Measurements from ENCODE around the gene FAS.

Gene FAS

GRCh38 chr10:89029785-89030437 is 39.3 kb downstream of the FAS start:
- no peak overlapping the region for H3K27ac ChIP-seq (ENCODE audit: low read depth, low read length)

DNA sequence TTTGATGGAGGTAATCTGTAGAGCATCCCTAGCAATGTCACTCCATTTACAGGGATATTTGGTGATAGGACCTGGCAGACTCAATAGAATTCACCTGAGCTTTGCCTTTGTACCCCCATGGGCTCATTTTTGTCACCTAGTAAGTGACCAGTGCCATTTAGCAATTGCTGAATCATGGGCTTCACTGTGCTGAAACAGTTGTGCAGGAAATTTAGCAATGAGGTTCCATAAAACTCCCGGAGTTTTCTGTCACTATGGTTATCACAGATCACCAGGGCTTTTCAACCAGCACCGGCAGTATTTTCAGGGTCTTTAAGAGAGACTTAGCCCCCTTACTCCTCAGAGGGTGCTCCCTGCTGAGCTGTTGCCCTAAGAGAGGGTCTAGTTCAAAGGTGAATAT is 40.2 kb downstream of the FAS start:
- H3K4me3 ChIP-seq (ENCODE audit: low read length): no peak overlapping the region
- H3K27me3 ChIP-seq (ENCODE audit: control insufficient read depth, insufficient read depth, low read length): no peaks in the 10 kb centered on the region
- no peak overlapping the region for H3K27ac ChIP-seq (ENCODE audit: low read depth, low read length)
- no peak overlapping the region for H3K9ac ChIP-seq (ENCODE audit: low read length)
- H3K36me3 ChIP-seq (ENCODE audit: control insufficient read depth, insufficient read depth, low read length): no peaks in the 10 kb centered on the region
- H3K4me1 ChIP-seq (ENCODE audit: control insufficient read depth, insufficient read depth, low read length): no peaks in the 10 kb centered on the region

More at GRCh38 chr10:89029785-89030437, 39.3 kb downstream of the FAS start:
- H3K9ac ChIP-seq (ENCODE audit: low read length): no peak overlapping the region
- H3K4me3 ChIP-seq (ENCODE audit: low read length): no peak overlapping the region
- no peaks in the 10 kb centered on the region for H3K4me1 ChIP-seq (ENCODE audit: control insufficient read depth, insufficient read depth, low read length)
- no peaks in the 10 kb centered on the region for H3K36me3 ChIP-seq (ENCODE audit: control insufficient read depth, insufficient read depth, low read length)
- H3K27me3 ChIP-seq (ENCODE audit: control insufficient read depth, insufficient read depth, low read length): no peaks in the 10 kb centered on the region

DNA sequence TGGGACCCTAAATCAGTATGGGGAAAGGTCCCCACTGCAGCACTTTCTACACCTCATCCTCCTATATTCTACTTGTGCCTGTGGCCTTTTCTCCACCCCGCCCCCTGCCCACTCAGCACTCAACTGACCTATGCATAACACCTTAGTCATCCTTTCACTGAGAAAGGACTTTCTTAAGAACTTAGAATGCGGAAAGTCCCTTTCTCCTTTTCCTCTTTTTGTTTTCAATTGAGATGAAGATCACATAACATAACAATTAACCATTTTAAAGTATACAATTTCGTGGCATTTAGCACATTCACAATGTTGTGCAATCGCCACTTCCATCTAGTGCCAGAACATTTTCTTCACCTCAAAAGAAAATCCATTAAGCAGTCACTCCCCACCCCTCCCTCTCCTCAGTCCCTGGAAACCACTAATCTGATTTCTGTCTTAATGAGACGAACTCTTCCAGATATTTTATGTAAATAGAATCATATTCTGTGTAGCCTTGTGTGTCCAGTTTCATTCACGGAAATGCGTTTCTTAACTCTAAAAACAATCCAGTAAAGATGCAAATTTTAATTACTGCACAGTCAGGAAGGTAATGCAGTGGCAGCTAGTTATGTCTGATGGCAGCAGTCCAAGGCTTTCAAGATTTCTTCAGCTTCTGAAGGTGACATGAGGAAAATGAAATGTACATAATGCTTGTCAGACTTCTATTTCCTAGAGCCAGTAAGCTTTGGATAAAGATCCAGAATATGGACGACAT is 41.7 kb downstream of the FAS start:
- Histone ChIP-seq H3K36me3 (ENCODE audit: control insufficient read depth, insufficient read depth, low read length) (no peaks in the 10 kb centered on the region), H3K4me1 (ENCODE audit: control insufficient read depth, insufficient read depth, low read length) (no peaks in the 10 kb centered on the region), H3K4me3 (ENCODE audit: low read length) (no peak overlapping the region), H3K27me3 (ENCODE audit: control insufficient read depth, insufficient read depth, low read length) (no peaks in the 10 kb centered on the region), H3K27ac (ENCODE audit: low read depth, low read length) (no peak overlapping the region), H3K9ac (ENCODE audit: low read length) (no peak overlapping the region)

GRCh38 chr10:89035461-89035860 is 44.9 kb downstream of the FAS start:
- H3K9ac ChIP-seq (ENCODE audit: low read length): no peak overlapping the region
- no peaks in the 10 kb centered on the region for H3K27me3 ChIP-seq (ENCODE audit: control insufficient read depth, insufficient read depth, low read length)
- no peaks in the 10 kb centered on the region for H3K36me3 ChIP-seq (ENCODE audit: control insufficient read depth, insufficient read depth, low read length)
- no peak overlapping the region for H3K27ac ChIP-seq (ENCODE audit: low read depth, low read length)
- H3K4me3 ChIP-seq (ENCODE audit: low read length): no peak overlapping the region
- no peaks in the 10 kb centered on the region for H3K4me1 ChIP-seq (ENCODE audit: control insufficient read depth, insufficient read depth, low read length)

DNA sequence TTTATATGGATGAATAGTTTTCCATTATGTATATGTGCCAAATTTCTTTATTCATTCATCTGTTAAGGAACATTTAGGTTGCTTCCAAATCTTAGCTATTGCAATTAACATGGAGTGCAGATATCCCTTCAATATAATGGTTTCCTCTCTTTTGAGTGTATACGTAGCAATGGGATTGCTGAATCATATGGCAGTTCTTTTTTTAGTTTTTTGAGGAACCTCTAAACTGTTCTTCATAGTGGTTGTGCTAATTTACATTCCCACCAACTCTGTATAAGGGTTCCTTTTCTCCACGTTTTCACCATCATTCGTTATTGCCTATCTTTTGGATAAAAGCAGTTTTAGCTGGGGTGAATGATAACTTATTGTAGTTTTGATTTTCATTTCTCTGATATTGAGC is 46.5 kb downstream of the FAS start:
- Histone ChIP-seq H3K9ac (ENCODE audit: low read length) (no peak overlapping the region), H3K36me3 (ENCODE audit: control insufficient read depth, insufficient read depth, low read length) (no peaks in the 10 kb centered on the region), H3K4me3 (ENCODE audit: low read length) (no peak overlapping the region), H3K27me3 (ENCODE audit: control insufficient read depth, insufficient read depth, low read length) (no peaks in the 10 kb centered on the region), H3K27ac (ENCODE audit: low read depth, low read length) (no peak overlapping the region), H3K4me1 (ENCODE audit: control insufficient read depth, insufficient read depth, low read length) (no peaks in the 10 kb centered on the region)

GRCh38 chr10:89042562-89042961 is 52.0 kb downstream of the FAS start:
- no peak overlapping the region for H3K27ac ChIP-seq (ENCODE audit: low read depth, low read length)
- no peak overlapping the region for H3K9ac ChIP-seq (ENCODE audit: low read length)
- no peaks in the 10 kb centered on the region for H3K27me3 ChIP-seq (ENCODE audit: control insufficient read depth, insufficient read depth, low read length)
- H3K36me3 ChIP-seq (ENCODE audit: control insufficient read depth, insufficient read depth, low read length): no peaks in the 10 kb centered on the region
- H3K4me1 ChIP-seq (ENCODE audit: control insufficient read depth, insufficient read depth, low read length): no peaks in the 10 kb centered on the region
- H3K4me3 ChIP-seq (ENCODE audit: low read length): no peak overlapping the region

DNA sequence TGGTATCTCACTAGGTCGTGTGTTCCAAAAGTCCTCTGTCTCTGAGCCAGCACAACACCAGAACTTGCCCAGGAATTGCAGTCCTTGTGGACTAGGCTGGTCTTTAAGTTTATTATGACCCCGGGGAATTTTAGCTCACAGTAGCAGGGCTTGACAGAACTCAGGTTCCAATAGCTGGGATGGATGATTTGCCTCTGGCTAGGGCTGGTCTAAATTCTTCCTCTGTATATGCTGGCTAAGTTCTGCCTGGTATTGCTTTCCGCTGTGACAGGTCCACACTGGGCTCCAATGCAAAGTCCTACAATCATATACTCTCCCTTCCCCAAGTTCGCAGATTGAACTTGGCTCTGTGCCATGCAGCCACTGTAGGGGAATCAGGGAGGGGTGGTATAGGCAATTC is 52.5 kb downstream of the FAS start:
- Histone ChIP-seq H3K9ac (ENCODE audit: low read length) (no peak overlapping the region), H3K4me3 (ENCODE audit: low read length) (no peak overlapping the region), H3K4me1 (ENCODE audit: control insufficient read depth, insufficient read depth, low read length) (no peaks in the 10 kb centered on the region), H3K27me3 (ENCODE audit: control insufficient read depth, insufficient read depth, low read length) (no peaks in the 10 kb centered on the region), H3K36me3 (ENCODE audit: control insufficient read depth, insufficient read depth, low read length) (no peaks in the 10 kb centered on the region), H3K27ac (ENCODE audit: low read depth, low read length) (no peak overlapping the region)

DNA sequence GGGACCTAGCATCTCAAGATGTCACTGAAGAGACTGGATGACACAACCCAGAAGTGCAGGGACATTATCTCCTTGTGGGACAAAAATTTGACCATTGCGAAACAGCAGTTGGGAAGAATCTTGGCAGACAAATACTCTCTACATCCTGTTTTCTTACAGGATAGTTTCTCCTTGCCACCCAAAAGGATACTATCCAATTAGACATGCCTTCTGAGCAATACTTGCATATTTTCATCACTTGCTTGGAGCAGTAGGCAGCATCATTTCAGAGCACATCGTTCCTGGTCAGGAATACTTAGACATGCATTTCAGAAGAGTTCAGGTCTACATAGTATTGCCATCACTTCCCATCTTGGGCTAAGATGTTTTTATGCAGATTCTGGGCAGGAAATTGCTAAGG is 56.8 kb downstream of the FAS start:
- H3K27ac ChIP-seq (ENCODE audit: low read depth, low read length): no peak overlapping the region
- no peak overlapping the region for H3K4me3 ChIP-seq (ENCODE audit: low read length)
- no peaks in the 10 kb centered on the region for H3K4me1 ChIP-seq (ENCODE audit: control insufficient read depth, insufficient read depth, low read length)
- no peaks in the 10 kb centered on the region for H3K27me3 ChIP-seq (ENCODE audit: control insufficient read depth, insufficient read depth, low read length)
- no peak overlapping the region for H3K9ac ChIP-seq (ENCODE audit: low read length)
- H3K36me3 ChIP-seq (ENCODE audit: control insufficient read depth, insufficient read depth, low read length): no peaks in the 10 kb centered on the region

DNA sequence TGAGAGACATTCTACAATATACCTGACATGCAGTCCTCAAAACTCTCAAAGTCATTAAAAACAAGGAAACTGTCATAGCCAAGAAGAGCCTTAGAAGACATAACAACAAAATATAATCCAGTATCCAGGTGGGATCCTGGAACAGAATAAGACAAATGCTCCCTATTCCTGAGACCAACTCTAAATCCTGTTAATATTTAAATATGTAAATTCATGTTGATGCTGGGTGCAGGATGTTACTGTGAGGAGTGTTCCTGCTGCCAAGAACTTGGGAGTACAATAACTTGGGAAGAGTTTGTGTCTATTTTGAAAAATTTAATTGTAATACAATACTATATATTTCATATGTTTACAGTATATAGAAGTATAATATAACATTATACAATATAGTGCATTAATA is 61.0 kb downstream of the FAS start:
- no peak overlapping the region for H3K4me3 ChIP-seq (ENCODE audit: low read length)
- H3K36me3 ChIP-seq (ENCODE audit: control insufficient read depth, insufficient read depth, low read length): no peaks in the 10 kb centered on the region
- no peaks in the 10 kb centered on the region for H3K27me3 ChIP-seq (ENCODE audit: control insufficient read depth, insufficient read depth, low read length)
- no peak overlapping the region for H3K9ac ChIP-seq (ENCODE audit: low read length)
- no peaks in the 10 kb centered on the region for H3K4me1 ChIP-seq (ENCODE audit: control insufficient read depth, insufficient read depth, low read length)
- no peak overlapping the region for H3K27ac ChIP-seq (ENCODE audit: low read depth, low read length)

GRCh38 chr10:89053555-89053954 is 63.0 kb downstream of the FAS start:
- H3K36me3 ChIP-seq (ENCODE audit: control insufficient read depth, insufficient read depth, low read length): no peaks in the 10 kb centered on the region
- no peaks in the 10 kb centered on the region for H3K4me1 ChIP-seq (ENCODE audit: control insufficient read depth, insufficient read depth, low read length)
- H3K27me3 ChIP-seq (ENCODE audit: control insufficient read depth, insufficient read depth, low read length): no peaks in the 10 kb centered on the region
- H3K9ac ChIP-seq (ENCODE audit: low read length): no peak overlapping the region
- H3K27ac ChIP-seq (ENCODE audit: low read depth, low read length): no peak overlapping the region
- no peak overlapping the region for H3K4me3 ChIP-seq (ENCODE audit: low read length)

GRCh38 chr10:89055159-89055558 is 64.6 kb downstream of the FAS start:
- H3K4me1 ChIP-seq (ENCODE audit: control insufficient read depth, insufficient read depth, low read length): no peaks in the 10 kb centered on the region
- H3K4me3 ChIP-seq (ENCODE audit: low read length): no peak overlapping the region
- H3K27me3 ChIP-seq (ENCODE audit: control insufficient read depth, insufficient read depth, low read length): no peaks in the 10 kb centered on the region
- no peak overlapping the region for H3K27ac ChIP-seq (ENCODE audit: low read depth, low read length)
- no peaks in the 10 kb centered on the region for H3K36me3 ChIP-seq (ENCODE audit: control insufficient read depth, insufficient read depth, low read length)
- H3K9ac ChIP-seq (ENCODE audit: low read length): no peak overlapping the region

DNA sequence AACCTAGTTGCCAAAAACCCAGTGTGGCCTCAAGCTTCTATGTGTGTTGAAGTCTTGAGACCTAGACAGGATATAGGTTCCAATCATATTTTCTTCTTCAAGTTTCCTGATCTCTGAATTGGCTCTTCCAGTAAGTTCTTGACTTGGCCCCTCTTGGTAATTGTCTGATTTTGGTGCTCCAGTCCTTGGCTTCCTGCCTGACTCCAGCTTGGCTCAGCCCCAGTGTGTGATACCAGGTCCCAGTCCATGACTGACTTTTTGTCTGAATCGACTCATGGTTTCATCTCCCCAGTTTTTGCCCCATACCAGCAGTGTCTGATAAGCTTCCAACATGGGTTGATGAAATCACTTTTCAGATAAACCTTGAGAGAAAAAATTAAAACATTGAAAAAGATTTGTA is 72.3 kb downstream of the FAS start:
- H3K36me3 ChIP-seq (ENCODE audit: control insufficient read depth, insufficient read depth, low read length): no peaks in the 10 kb centered on the region
- no peak overlapping the region for H3K27ac ChIP-seq (ENCODE audit: low read depth, low read length)

DNA sequence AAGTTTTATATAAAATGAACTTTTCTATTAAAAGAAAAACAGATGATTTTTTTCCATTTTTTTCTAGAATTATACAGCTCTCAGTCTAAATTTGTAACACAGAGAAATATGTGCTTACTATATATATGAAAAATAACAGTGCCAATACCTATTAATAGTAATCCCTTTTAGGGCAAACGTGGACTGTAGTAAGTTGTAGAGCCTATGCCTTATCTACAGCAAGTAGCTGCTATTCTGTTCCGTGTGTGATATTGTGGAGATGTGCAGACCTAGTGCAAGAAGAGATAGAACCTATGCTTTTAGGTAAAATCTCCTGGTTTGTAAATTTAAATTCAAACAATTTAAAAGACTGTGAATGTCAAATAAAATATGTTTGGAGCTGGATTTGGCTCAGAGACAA is 72.9 kb downstream of the FAS start:
- Histone ChIP-seq H3K27me3 (ENCODE audit: control insufficient read depth, insufficient read depth, low read length) (no peaks in the 10 kb centered on the region), H3K4me1 (ENCODE audit: control insufficient read depth, insufficient read depth, low read length) (no peaks in the 10 kb centered on the region), H3K36me3 (ENCODE audit: control insufficient read depth, insufficient read depth, low read length) (no peaks in the 10 kb centered on the region), H3K9ac (ENCODE audit: low read length) (no peak overlapping the region), H3K27ac (ENCODE audit: low read depth, low read length) (no peak overlapping the region), H3K4me3 (ENCODE audit: low read length) (no peak overlapping the region)

More for the DNA sequence above, 72.3 kb downstream of the FAS start:
- Histone ChIP-seq H3K27me3 (ENCODE audit: control insufficient read depth, insufficient read depth, low read length) (no peaks in the 10 kb centered on the region), H3K9ac (ENCODE audit: low read length) (no peak overlapping the region), H3K4me3 (ENCODE audit: low read length) (no peak overlapping the region), H3K4me1 (ENCODE audit: control insufficient read depth, insufficient read depth, low read length) (no peaks in the 10 kb centered on the region)

Measured in rectal smooth muscle tissue (tissue), 1 donor.